ENCODE data around the gene SLC19A1. TPM values are rescaled to one million over a fixed set of nuclear protein-coding genes. Genes with fewer than 3 reads are reported as not detected.
A peak's percentile ranks its signal among the peaks of the same experiment; 100 is the strongest.

Gene SLC19A1
- polyA plus RNA-seq, 3 donors, result 25.0 to 53.0 (median 39.9) TPM

DNA sequence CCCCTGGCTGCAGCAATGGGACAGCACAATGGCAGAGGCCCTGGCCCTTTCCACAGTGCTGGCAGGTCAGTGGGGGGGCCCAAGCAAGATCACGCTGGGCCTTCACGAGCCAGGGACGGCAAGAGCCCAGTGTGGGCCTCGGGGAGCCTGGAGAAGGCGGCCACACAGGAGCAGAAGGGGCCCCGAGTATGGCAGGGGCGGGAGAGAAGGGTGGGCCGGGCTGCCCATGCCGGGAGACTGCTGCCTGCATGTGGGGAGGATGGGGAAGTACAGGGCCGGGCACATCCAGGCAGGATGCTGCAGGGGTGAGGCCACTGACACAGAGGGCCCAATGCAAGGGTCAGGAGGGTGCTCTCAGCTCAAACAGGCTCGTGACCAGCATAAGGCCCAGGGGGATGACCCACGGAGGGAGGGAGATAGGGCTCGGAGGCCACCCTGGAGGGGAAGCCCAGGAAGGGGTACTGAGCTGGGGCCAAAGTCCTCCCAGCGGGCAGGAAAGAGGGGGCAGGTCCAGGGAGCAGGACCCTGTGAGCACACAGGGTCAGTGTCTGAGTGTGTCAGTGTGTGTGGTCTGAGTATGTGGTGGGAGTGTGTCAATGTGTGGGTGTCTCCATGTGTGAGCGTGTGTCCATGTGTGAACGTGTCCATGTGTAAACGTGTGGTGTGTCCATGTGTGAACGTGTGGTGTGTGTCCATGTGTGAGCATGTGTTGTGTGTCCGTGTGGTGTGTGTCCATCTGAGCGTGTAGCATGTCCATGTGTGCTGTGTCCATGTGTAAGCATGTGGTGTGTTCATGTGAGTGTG, 13.1 kb downstream of the SLC19A1 start:
- no peak overlapping the region for H3K9ac ChIP-seq (ENCODE audit: insufficient read depth, low read length, poor library complexity, severe bottlenecking)
- H3K4me1 ChIP-seq (ENCODE audit: control insufficient read depth in 1 of 2, insufficient read depth in 2 of 2, low read length in 2 of 2), result peaks cover 25 to 27% of the 10 kb centered on the region in 2 donors
- peaks cover 38 to 45% of the 10 kb centered on the region in 2 donors for H3K36me3 Mint-ChIP-seq
- peak overlapping the region in 1 of 2 donors; percentile 5 for H3K27ac ChIP-seq (ENCODE audit: low read depth in 1 of 2, low read length in 2 of 2)
- no peak for TF ChIP-seq CTCF (IDR thresholded peaks at IDR 0.05)
- H3K9me3 Mint-ChIP-seq, result peaks cover 0 to 6% (median 0%) of the 10 kb centered on the region in 7 donors
- no peak overlapping the region for H3K4me2 ChIP-seq (replicated peaks; ENCODE audit: extremely low read depth, low read length, poor library complexity, severe bottlenecking)
- no peaks in the 10 kb centered on the region for H4K20me1 ChIP-seq (ENCODE audit: insufficient read depth, low read length)
- H3K79me2 ChIP-seq (ENCODE audit: insufficient read depth, low read length), result peaks cover 25% of the 10 kb centered on the region
- no peak for DNase-seq
- WGBS (ENCODE audit: insufficient coverage), result 86% methylated on average over 20 of the region's 20 CpGs
- no peaks in the 10 kb centered on the region for H3K27me3 ChIP-seq (ENCODE audit: control insufficient read depth in 2 of 2, insufficient read depth in 2 of 2, low read length in 2 of 2)
- H3K4me3 ChIP-seq (replicated peaks in 1 of 3; ENCODE audit: low read depth in 2 of 3, low read length in 3 of 3), result no peak overlapping the region
- H3K4me3 Mint-ChIP-seq, result no peak overlapping the region
- peak overlapping the region in 2 of 7 donors; percentile 42 to 77 for H3K27ac Mint-ChIP-seq
- no peak overlapping the region for H2AFZ ChIP-seq (ENCODE audit: insufficient read depth, low read depth, low read length, poor library complexity, severe bottlenecking)
- intact Hi-C loops (cut with micrococcal nuclease), result no loop called here
- peaks cover 68 to 72% of the 10 kb centered on the region in 2 donors for H3K36me3 ChIP-seq (replicated peaks in 1 of 2; ENCODE audit: control insufficient read depth in 1 of 2, insufficient read depth in 2 of 2, low read length in 2 of 2)
- no peaks in the 10 kb centered on the region for H3K9me3 ChIP-seq (replicated peaks in 1 of 2; ENCODE audit: control insufficient read depth in 1 of 2, insufficient read depth in 1 of 2, low read length in 2 of 2)
- H3K4me1 Mint-ChIP-seq, result peaks cover 23% of the 10 kb centered on the region
- no peaks in the 10 kb centered on the region for H3K27me3 Mint-ChIP-seq (ENCODE audit: low read depth in 3 of 3)

- WGBS (ENCODE audit: insufficient coverage), result 96% methylated on average over 11 of the region's 18 CpGs
These were observed 14.1 kb downstream of the SLC19A1 start for GRCh38 chr21:45528028-45528705.

More at GRCh38 chr21:45528028-45528705, 14.1 kb downstream of the SLC19A1 start:
- H4K20me1 ChIP-seq (ENCODE audit: insufficient read depth, low read length), result no peaks in the 10 kb centered on the region
- H3K4me2 ChIP-seq (replicated peaks; ENCODE audit: extremely low read depth, low read length, poor library complexity, severe bottlenecking), result no peak overlapping the region
- no peak for DNase-seq
- H3K27me3 ChIP-seq (ENCODE audit: control insufficient read depth in 2 of 2, insufficient read depth in 2 of 2, low read length in 2 of 2), result no peaks in the 10 kb centered on the region
- no peak overlapping the region for H3K9ac ChIP-seq (ENCODE audit: insufficient read depth, low read length, poor library complexity, severe bottlenecking)
- H3K27ac ChIP-seq (ENCODE audit: low read depth in 1 of 2, low read length in 2 of 2), result no peak overlapping the region
- no peaks in the 10 kb centered on the region for H3K9me3 ChIP-seq (replicated peaks in 1 of 2; ENCODE audit: control insufficient read depth in 1 of 2, insufficient read depth in 1 of 2, low read length in 2 of 2)
- TF ChIP-seq CTCF (IDR thresholded peaks at IDR 0.05), result no peak
- Mint-ChIP-seq H3K27me3 (ENCODE audit: low read depth in 3 of 3) (no peaks in the 10 kb centered on the region), H3K4me1 (peaks cover 16% of the 10 kb centered on the region), H3K27ac (peak overlapping the region in 3 of 7 donors; percentile 46 to 63 (median 50)), H3K9me3 (peaks cover 0 to 6% (median under 1%) of the 10 kb centered on the region in 7 donors), H3K36me3 (peaks cover 42 to 50% of the 10 kb centered on the region in 2 donors), H3K4me3 (no peak overlapping the region)
- H3K36me3 ChIP-seq (replicated peaks in 1 of 2; ENCODE audit: control insufficient read depth in 1 of 2, insufficient read depth in 2 of 2, low read length in 2 of 2), result peaks cover 74 to 81% of the 10 kb centered on the region in 2 donors
- no peak overlapping the region for H2AFZ ChIP-seq (ENCODE audit: insufficient read depth, low read depth, low read length, poor library complexity, severe bottlenecking)
- peaks cover 15% of the 10 kb centered on the region for H3K79me2 ChIP-seq (ENCODE audit: insufficient read depth, low read length)
- intact Hi-C loops (cut with micrococcal nuclease), result no loop called here
- H3K4me1 ChIP-seq (ENCODE audit: control insufficient read depth in 1 of 2, insufficient read depth in 2 of 2, low read length in 2 of 2), result peaks cover 15 to 16% of the 10 kb centered on the region in 2 donors
- no peak overlapping the region for H3K4me3 ChIP-seq (replicated peaks in 1 of 3; ENCODE audit: low read depth in 2 of 3, low read length in 3 of 3)
